Endothelial cell of umbilical vein (primary cell): ENCODE results near the gene PHC2. TPM values are rescaled to one million over a fixed set of nuclear protein-coding genes. Genes with fewer than 3 reads are reported as not detected.

Source experiments
- BruUV-seq: library from RNA; stranded (reverse); fragments of 400-500 nt; replicated peaks from 2 replicates; lab custom pipeline; 2021; lab: Mats Ljungman, UMichigan
- CTCF ChIA-PET: fragments of 300-600, 350-600 bp; sonication (Branson Sonifier 250); formaldehyde crosslinking; loops from one replicate; lab custom pipeline; 2021; ENCODE audit warnings: antibody characterized with exemption, inconsistent platforms; lab: Charles Lee
- POLR2A ChIA-PET: fragments of 300-600, 350-600 bp; sonication (Branson Sonifier 250); formaldehyde crosslinking; loops from one replicate; lab custom pipeline; 2021; ENCODE audit warnings: antibody characterized with exemption, inconsistent platforms; lab: Charles Lee
- DNase-seq: peaks from one replicate; pipeline ENCODE4 v3.0.0-alpha.2; 2011; ENCODE audit warnings: low read depth, low spot score
- FAIRE-seq: peaks from 2 replicates; lab custom pipeline; 2011; peaks lifted over from hg19 to GRCh38; lab: Jason Lieb, UNC
- H2AFZ ChIP-seq: 2 replicates; pipeline ENCODE4 v1.6.0; 2012; ENCODE audit warnings: low read depth, low read length, control low read depth, inconsistent platforms
- H3K27ac ChIP-seq: 2 replicates; pipeline ENCODE4 v1.5.1; 2011; ENCODE audit warnings: low read depth, mild to moderate bottlenecking, control low read depth, low read length, moderate library complexity; ENCODE audit not compliant: insufficient read depth
- H3K27me3 ChIP-seq, 2 experiments: 2 replicates each; pipeline versions ENCODE4 v1.6.0 to v1.6.1; 2011; ENCODE audit warnings: low read length in 2 of 2, mixed read lengths in 1 of 2; ENCODE audit not compliant: control insufficient read depth in 2 of 2, insufficient read depth in 2 of 2
- H3K36me3 ChIP-seq, 2 experiments: 2 replicates in 1 of 2; 3 replicates in 1 of 2; pipeline ENCODE4 v1.5.1; 2011; ENCODE audit warnings: low read length in 2 of 2, mild to moderate bottlenecking in 1 of 2, moderate library complexity in 1 of 2; ENCODE audit not compliant: control insufficient read depth in 2 of 2, insufficient read depth in 2 of 2; ENCODE audit errors: extremely low read depth in 1 of 2
- H3K4me1 ChIP-seq: 3 replicates; pipeline ENCODE4 v1.5.1; 2011; ENCODE audit warnings: mild to moderate bottlenecking, low read length; ENCODE audit not compliant: control insufficient read depth, insufficient read depth; ENCODE audit errors: extremely low read depth
- H3K4me2 ChIP-seq: 2 replicates; pipeline ENCODE4 v1.6.1; 2011; ENCODE audit warnings: low read length, control low read depth, mixed read lengths; ENCODE audit not compliant: insufficient read depth
- H3K4me3 ChIP-seq, 3 experiments: fragments of 200-600 bp in 1 of 3; sonication (generic), shearing (Covaris generic) in 1 of 3; replicated peaks in 1 of 3; 2 replicates each; pipeline ENCODE4 v1.5.1; 2011 to 2016; ENCODE audit warnings: control low read depth in 3 of 3, low read length in 3 of 3, mild to moderate bottlenecking in 2 of 3, inconsistent platforms in 1 of 3, low read depth in 1 of 3, moderate library complexity in 1 of 3; ENCODE audit not compliant: insufficient read depth in 1 of 3
- H3K79me2 ChIP-seq: 2 replicates; pipeline ENCODE4 v1.6.0; 2012; ENCODE audit warnings: low read length, inconsistent platforms; ENCODE audit not compliant: control insufficient read depth, insufficient read depth
- H3K9ac ChIP-seq: replicated peaks from 2 replicates; pipeline ENCODE3; 2011; ENCODE audit warnings: low read length, control low read depth; ENCODE audit not compliant: insufficient read depth; ENCODE audit errors: extremely low read depth
- H3K9me1 ChIP-seq: replicated peaks from 3 replicates; pipeline ENCODE4 v1.6.0; 2011; ENCODE audit warnings: mild to moderate bottlenecking, low read length; ENCODE audit not compliant: control insufficient read depth, insufficient read depth; ENCODE audit errors: extremely low read depth
- H3K9me3 ChIP-seq: replicated peaks from 2 replicates; pipeline ENCODE4 v1.5.1; 2012; ENCODE audit warnings: low read length, inconsistent platforms; ENCODE audit not compliant: control insufficient read depth, insufficient read depth
- H4K20me1 ChIP-seq: replicated peaks from 2 replicates; pipeline ENCODE3; 2011; ENCODE audit warnings: mild to moderate bottlenecking, low read length; ENCODE audit not compliant: control insufficient read depth, insufficient read depth; ENCODE audit errors: extremely low read depth
- EZH2 ChIP-seq: IDR thresholded peaks from 2 replicates; pipeline ENCODE4 v1.6.1; 2012; ENCODE audit warnings: borderline replicate concordance, low read depth, mild to moderate bottlenecking, moderate library complexity, low read length, inconsistent platforms; ENCODE audit not compliant: severe bottlenecking
- FOS ChIP-seq: IDR thresholded peaks from 2 replicates; pipeline ENCODE4 v1.6.1; 2011; ENCODE audit warnings: mild to moderate bottlenecking, low read length, moderate library complexity, borderline replicate concordance; ENCODE audit not compliant: insufficient read depth
- GATA2 ChIP-seq: IDR thresholded peaks from 2 replicates; pipeline ENCODE4 v1.7.0; 2011; ENCODE audit warnings: low read depth, mild to moderate bottlenecking, moderate library complexity, mixed read lengths, low read length; ENCODE audit not compliant: insufficient read length, insufficient read depth
- JUN ChIP-seq: IDR thresholded peaks from 2 replicates; pipeline ENCODE4 v1.6.1; 2011; ENCODE audit warnings: borderline replicate concordance, low read depth; ENCODE audit not compliant: insufficient read length, insufficient read depth
- MAX ChIP-seq: IDR thresholded peaks from 2 replicates; pipeline ENCODE4 v1.6.1; 2011; ENCODE audit not compliant: insufficient read depth, insufficient read length
- MYC ChIP-seq: IDR thresholded peaks from one replicate; pipeline ENCODE4 v1.6.1; 2011; ENCODE audit warnings: mild to moderate bottlenecking, low read depth, low read length
- POLR2A ChIP-seq: IDR thresholded peaks from 2 replicates; pipeline ENCODE4 v1.6.1; 2012; ENCODE audit warnings: low read depth, mild to moderate bottlenecking, control low read depth, low read length
- POLR2AphosphoS5 ChIP-seq: IDR thresholded peaks from 2 replicates; pipeline ENCODE4 v1.6.1; 2012; ENCODE audit warnings: low read depth, mild to moderate bottlenecking, control low read depth, low read length, moderate library complexity; ENCODE audit not compliant: insufficient read depth
- dilution Hi-C: fragments of 300-500 bp; cut with MboI; formaldehyde crosslinking; loops from one replicate; pipeline ENCODE4 v1.15.0; 2019; ENCODE audit warnings: low sequenced_read_pairs; ENCODE audit not compliant: extremely low pct_ligation_motif_present
- intact Hi-C: fragments of 100-400 bp; cut with micrococcal nuclease; formaldehyde crosslinking; loops from one replicate; pipeline ENCODE4 v1.10.0; 2022
- polyA plus RNA-seq, 4 experiments: library from polyadenylated mRNA; depleted of rRNA in 3 of 4; stranded (reverse) in 3 of 4; unstranded in 1 of 4; fragments of >200 nt; gene quantifications; 2 replicates each; pipeline versions ENCODE4 v1.2.1 to v1.2.3, GENCODE V29; 2011 to 2012; ENCODE audit warnings: missing spikeins in 1 of 4
- total RNA-seq: library from RNA; stranded (reverse); gene quantifications from 2 replicates; pipeline ENCODE4 v1.2.3, GENCODE V29; 2021
- TF ChIP-seq, protein P1 (sequence below), 2 donors: IDR thresholded peaks; 1 replicate in 1 of 2; 2 replicates in 1 of 2; pipeline ENCODE4 v1.5.1; 2011; ENCODE audit warnings: low read length in 2 of 2, mild to moderate bottlenecking in 2 of 2, moderate library complexity in 2 of 2, control low read depth in 1 of 2, inconsistent platforms in 1 of 2, low read depth in 1 of 2; ENCODE audit not compliant: insufficient read depth in 1 of 2; ENCODE audit errors: extremely low read depth in 1 of 2

The PHC2 gene
- total and polyA plus RNA-seq, 2 donors (not counting 3 experiments of a cell fraction or from before 2014, with no cell fraction given): 65.6 to 79.0 TPM

DNA sequence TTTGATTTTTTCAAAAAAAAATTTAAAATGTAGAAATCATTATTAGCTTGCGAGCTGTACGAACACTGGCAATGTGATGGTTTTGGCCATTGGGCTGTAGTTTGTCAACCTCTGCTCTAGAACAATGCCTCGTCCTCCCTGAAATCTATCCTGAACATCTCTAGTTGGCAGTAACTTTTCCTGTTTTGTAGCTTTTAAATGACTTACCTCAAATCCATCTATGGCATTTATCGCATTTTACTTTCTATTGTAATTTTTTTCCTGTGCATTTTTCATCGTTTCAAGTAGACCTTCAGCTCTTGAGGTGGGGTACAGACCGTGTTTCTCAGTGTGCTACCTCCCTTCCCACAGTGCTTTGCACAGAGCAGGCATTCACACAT lies 79.6 kb downstream of the PHC2 start:
- BruUV-seq: no TSS peak
- dilution Hi-C loops: no loop called here

More for the DNA sequence above, 79.6 kb downstream of the PHC2 start:
- intact Hi-C loops: no loop called here
- H3K4me2 ChIP-seq: no peak overlapping the region
- no peaks in the 10 kb centered on the region for H4K20me1 ChIP-seq
- no peaks in the 10 kb centered on the region for H3K27me3 ChIP-seq
- peaks cover 31% of the 10 kb centered on the region for H3K79me2 ChIP-seq
- ChIA-PET POLR2A (no interaction called here), CTCF (interaction anchor here (0.7 to 2.0 kb wide), 11 partner anchors 8 to 261 kb away, joined by 3 to 9 read pairs (median 3); no protein-coding TSS in a partner anchor)
- H3K9me1 ChIP-seq: no peaks in the 10 kb centered on the region
- H3K27ac ChIP-seq: no peak overlapping the region
- no peaks in the 10 kb centered on the region for H3K36me3 ChIP-seq
- FAIRE-seq (no peak), DNase-seq (no peak)
- H3K4me1 ChIP-seq: peaks cover 22% of the 10 kb centered on the region
- no peak overlapping the region for H2AFZ ChIP-seq
- H3K9me3 ChIP-seq: no peaks in the 10 kb centered on the region
- TF ChIP-seq MAX (no peak), GATA2 (no peak), EZH2 (no peak), FOS (no peak), POLR2A (no peak), POLR2AphosphoS5 (no peak), MYC (no peak), JUN (no peak)
- TF ChIP-seq, protein P1, sequence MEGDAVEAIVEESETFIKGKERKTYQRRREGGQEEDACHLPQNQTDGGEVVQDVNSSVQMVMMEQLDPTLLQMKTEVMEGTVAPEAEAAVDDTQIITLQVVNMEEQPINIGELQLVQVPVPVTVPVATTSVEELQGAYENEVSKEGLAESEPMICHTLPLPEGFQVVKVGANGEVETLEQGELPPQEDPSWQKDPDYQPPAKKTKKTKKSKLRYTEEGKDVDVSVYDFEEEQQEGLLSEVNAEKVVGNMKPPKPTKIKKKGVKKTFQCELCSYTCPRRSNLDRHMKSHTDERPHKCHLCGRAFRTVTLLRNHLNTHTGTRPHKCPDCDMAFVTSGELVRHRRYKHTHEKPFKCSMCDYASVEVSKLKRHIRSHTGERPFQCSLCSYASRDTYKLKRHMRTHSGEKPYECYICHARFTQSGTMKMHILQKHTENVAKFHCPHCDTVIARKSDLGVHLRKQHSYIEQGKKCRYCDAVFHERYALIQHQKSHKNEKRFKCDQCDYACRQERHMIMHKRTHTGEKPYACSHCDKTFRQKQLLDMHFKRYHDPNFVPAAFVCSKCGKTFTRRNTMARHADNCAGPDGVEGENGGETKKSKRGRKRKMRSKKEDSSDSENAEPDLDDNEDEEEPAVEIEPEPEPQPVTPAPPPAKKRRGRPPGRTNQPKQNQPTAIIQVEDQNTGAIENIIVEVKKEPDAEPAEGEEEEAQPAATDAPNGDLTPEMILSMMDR (IDR thresholded peaks at IDR 0.05; ENCODE audit: extremely low read depth in 1 of 2, insufficient read depth in 1 of 2, low read depth in 1 of 2, low read length in 2 of 2): no peak
- no peak overlapping the region for H3K9ac ChIP-seq
- no peak overlapping the region for H3K4me3 ChIP-seq
